CD14-positive monocyte (primary cell): ENCODE data around the gene SH3RF3. TPM values are rescaled to one million over a fixed set of nuclear protein-coding genes. Genes with fewer than 3 reads are reported as not detected.

Experiments used
- DNase-seq, 3 donors: peaks; one replicate each; pipeline ENCODE4 v3.0.0-alpha.2; 2011 to 2022
- H2AFZ ChIP-seq: 2 replicates; pipeline ENCODE4 v1.6.0; 2012; ENCODE audit warnings: mild to moderate bottlenecking, low read depth, low read length, inconsistent platforms; ENCODE audit not compliant: insufficient read depth, poor library complexity, severe bottlenecking
- H3K27ac ChIP-seq, 2 donors: 1 replicate in 1 of 2; 2 replicates in 1 of 2; pipeline ENCODE4 v1.5.1; 2012 to 2013; ENCODE audit warnings: low read length in 2 of 2, control low read depth in 1 of 2, inconsistent platforms in 1 of 2, low read depth in 1 of 2, mild to moderate bottlenecking in 1 of 2
- H3K27me3 ChIP-seq, 2 donors: one replicate each; pipeline versions ENCODE4 v1.6.0 to v1.6.1; 2011 to 2013; ENCODE audit warnings: low read length in 2 of 2; ENCODE audit not compliant: control insufficient read depth in 2 of 2, insufficient read depth in 2 of 2
- H3K36me3 ChIP-seq, 2 donors: replicated peaks in 1 of 2; 1 replicate in 1 of 2; 2 replicates in 1 of 2; pipeline versions ENCODE4 v1.5.1 to v1.6.1; 2012 to 2013; ENCODE audit warnings: low read length in 2 of 2, control low read depth in 1 of 2, inconsistent platforms in 1 of 2, mild to moderate bottlenecking in 1 of 2; ENCODE audit not compliant: insufficient read depth in 2 of 2, control insufficient read depth in 1 of 2
- H3K4me1 ChIP-seq, 2 donors: 1 replicate in 1 of 2; 2 replicates in 1 of 2; pipeline versions ENCODE4 v1.5.1 to v1.6.1; 2012 to 2013; ENCODE audit warnings: low read length in 2 of 2, control low read depth in 1 of 2, inconsistent platforms in 1 of 2, mild to moderate bottlenecking in 1 of 2, moderate library complexity in 1 of 2; ENCODE audit not compliant: insufficient read depth in 2 of 2, control insufficient read depth in 1 of 2
- H3K4me2 ChIP-seq: replicated peaks from 2 replicates; pipeline ENCODE3; 2012; ENCODE audit warnings: low read length, moderate library complexity, mild to moderate bottlenecking; ENCODE audit not compliant: poor library complexity, severe bottlenecking; ENCODE audit errors: extremely low read depth
- H3K4me3 ChIP-seq, 3 experiments: fragments of 200-600 bp in 1 of 3; sonication (generic) in 1 of 3; replicated peaks in 1 of 3; 1 replicate in 2 of 3; 2 replicates in 1 of 3; pipeline ENCODE4 v1.5.1; 2011 to 2013; ENCODE audit warnings: low read length in 3 of 3, mild to moderate bottlenecking in 3 of 3, control low read depth in 2 of 3, low read depth in 2 of 3, inconsistent platforms in 1 of 3, moderate library complexity in 1 of 3
- H3K79me2 ChIP-seq: 2 replicates; pipeline ENCODE4 v1.6.0; 2012; ENCODE audit warnings: mild to moderate bottlenecking, control low read depth, inconsistent platforms, low read length, moderate library complexity; ENCODE audit not compliant: insufficient read depth
- H3K9ac ChIP-seq: 2 replicates; pipeline ENCODE4 v1.6.0; 2017; ENCODE audit warnings: low read length, mild to moderate bottlenecking; ENCODE audit not compliant: insufficient read depth, poor library complexity, severe bottlenecking
- H3K9me3 ChIP-seq, 2 donors: replicated peaks in 1 of 2; 1 replicate in 1 of 2; 2 replicates in 1 of 2; pipeline versions ENCODE4 v1.5.1 to v1.6.1; 2012 to 2013; ENCODE audit warnings: low read length in 2 of 2, control low read depth in 1 of 2; ENCODE audit not compliant: control insufficient read depth in 1 of 2, insufficient read depth in 1 of 2
- H4K20me1 ChIP-seq: 2 replicates; pipeline ENCODE4 v1.6.0; 2012; ENCODE audit warnings: mild to moderate bottlenecking, low read length, control low read depth, moderate library complexity; ENCODE audit not compliant: insufficient read depth
- H3K27ac Mint-ChIP-seq, 7 donors: one replicate each; pipeline ENCODE4 v1.8.0; 2020; ENCODE audit warnings: mild to moderate bottlenecking in 7 of 7, mixed read lengths in 7 of 7, moderate library complexity in 6 of 7, inconsistent platforms in 2 of 7
- H3K27me3 Mint-ChIP-seq, 3 donors: one replicate each; pipeline ENCODE4 v1.8.0; 2021 to 2022; ENCODE audit warnings: low read depth in 3 of 3, mild to moderate bottlenecking in 3 of 3, mixed read lengths in 3 of 3, moderate library complexity in 3 of 3, inconsistent platforms in 1 of 3
- H3K36me3 Mint-ChIP-seq, 2 donors: one replicate each; pipeline ENCODE4 v1.8.0; 2020; ENCODE audit warnings: mixed read lengths in 2 of 2, inconsistent platforms in 1 of 2, mild to moderate bottlenecking in 1 of 2
- H3K4me1 Mint-ChIP-seq: one replicate; pipeline ENCODE4 v1.8.0; 2020; ENCODE audit warnings: mild to moderate bottlenecking, mixed read lengths
- H3K4me3 Mint-ChIP-seq, 2 donors: one replicate each; pipeline ENCODE4 v1.8.0; 2020; ENCODE audit warnings: mild to moderate bottlenecking in 2 of 2, mixed read lengths in 2 of 2, moderate library complexity in 1 of 2
- H3K9me3 Mint-ChIP-seq, 7 donors: one replicate each; pipeline ENCODE4 v1.8.0; 2020 to 2022; ENCODE audit warnings: mixed read lengths in 7 of 7, mild to moderate bottlenecking in 6 of 7, moderate library complexity in 6 of 7, inconsistent platforms in 2 of 7
- WGBS: methylation state at CpG from one replicate; pipeline ENCODE4 v1.1.5; 2013; ENCODE audit warnings: missing lambda C conversion rate; ENCODE audit not compliant: insufficient coverage; 5-methylcytosine and 5-hydroxymethylcytosine counted together
- intact Hi-C, 2 donors: fragments of 100-400 bp; cut with micrococcal nuclease; formaldehyde crosslinking; loops; one replicate each; pipeline versions ENCODE4 v1.15.0 to v1.15.1; 2023
- polyA plus RNA-seq, 3 donors: library from polyadenylated mRNA; depleted of rRNA in 1 of 3; unstranded in 2 of 3; stranded (reverse) in 1 of 3; fragments of 300-500 nt in 2 of 3; fragments of >200 nt in 1 of 3; fragmentation: Illumina TruSeq in 2 of 3; gene quantifications; 1 replicate in 2 of 3; 2 replicates in 1 of 3; pipeline ENCODE4 v1.2.3, GENCODE V29; 2012 to 2021
- TF ChIP-seq, protein P1 (sequence below): fragments of 200-600 bp; IDR thresholded peaks from one replicate; pipeline ENCODE4 v1.8.0; 2022; ENCODE audit warnings: antibody characterized with exemption, mild to moderate bottlenecking

SH3RF3 gene
- polyA plus RNA-seq, 3 donors, result 0.25 to 0.75 (median 0.34) TPM

- no peaks in the 10 kb centered on the region for H3K36me3 Mint-ChIP-seq
- DNase-seq, result no peak
- peaks cover 0 to 2% (median 0%) of the 10 kb centered on the region in 3 donors for H3K27me3 Mint-ChIP-seq
- H3K4me3 Mint-ChIP-seq, result no peak overlapping the region
- H3K4me1 Mint-ChIP-seq, result no peaks in the 10 kb centered on the region
- Histone ChIP-seq H3K9me3 (no peaks in the 10 kb centered on the region), H3K79me2 (no peaks in the 10 kb centered on the region), H3K9ac (no peak overlapping the region), H3K4me3 (no peak overlapping the region), H3K36me3 (no peaks in the 10 kb centered on the region), H3K4me1 (no peaks in the 10 kb centered on the region), H3K4me2 (no peak overlapping the region), H3K27ac (no peak overlapping the region), H4K20me1 (no peaks in the 10 kb centered on the region), H3K27me3 (no peaks in the 10 kb centered on the region), H2AFZ (no peak overlapping the region)
- no peaks in the 10 kb centered on the region for H3K9me3 Mint-ChIP-seq
- TF ChIP-seq, protein P1, sequence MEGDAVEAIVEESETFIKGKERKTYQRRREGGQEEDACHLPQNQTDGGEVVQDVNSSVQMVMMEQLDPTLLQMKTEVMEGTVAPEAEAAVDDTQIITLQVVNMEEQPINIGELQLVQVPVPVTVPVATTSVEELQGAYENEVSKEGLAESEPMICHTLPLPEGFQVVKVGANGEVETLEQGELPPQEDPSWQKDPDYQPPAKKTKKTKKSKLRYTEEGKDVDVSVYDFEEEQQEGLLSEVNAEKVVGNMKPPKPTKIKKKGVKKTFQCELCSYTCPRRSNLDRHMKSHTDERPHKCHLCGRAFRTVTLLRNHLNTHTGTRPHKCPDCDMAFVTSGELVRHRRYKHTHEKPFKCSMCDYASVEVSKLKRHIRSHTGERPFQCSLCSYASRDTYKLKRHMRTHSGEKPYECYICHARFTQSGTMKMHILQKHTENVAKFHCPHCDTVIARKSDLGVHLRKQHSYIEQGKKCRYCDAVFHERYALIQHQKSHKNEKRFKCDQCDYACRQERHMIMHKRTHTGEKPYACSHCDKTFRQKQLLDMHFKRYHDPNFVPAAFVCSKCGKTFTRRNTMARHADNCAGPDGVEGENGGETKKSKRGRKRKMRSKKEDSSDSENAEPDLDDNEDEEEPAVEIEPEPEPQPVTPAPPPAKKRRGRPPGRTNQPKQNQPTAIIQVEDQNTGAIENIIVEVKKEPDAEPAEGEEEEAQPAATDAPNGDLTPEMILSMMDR, result no peak
- peak overlapping the region in 1 of 7 donors; percentile 15 for H3K27ac Mint-ChIP-seq
- 96% methylated on average over 8 of the region's 9 CpGs for whole genome bisulfite sequencing
- intact Hi-C loops, result no loop called here
Measured at GRCh38 chr2:109382226-109382895, 253.4 kb downstream of the SH3RF3 start.

DNA sequence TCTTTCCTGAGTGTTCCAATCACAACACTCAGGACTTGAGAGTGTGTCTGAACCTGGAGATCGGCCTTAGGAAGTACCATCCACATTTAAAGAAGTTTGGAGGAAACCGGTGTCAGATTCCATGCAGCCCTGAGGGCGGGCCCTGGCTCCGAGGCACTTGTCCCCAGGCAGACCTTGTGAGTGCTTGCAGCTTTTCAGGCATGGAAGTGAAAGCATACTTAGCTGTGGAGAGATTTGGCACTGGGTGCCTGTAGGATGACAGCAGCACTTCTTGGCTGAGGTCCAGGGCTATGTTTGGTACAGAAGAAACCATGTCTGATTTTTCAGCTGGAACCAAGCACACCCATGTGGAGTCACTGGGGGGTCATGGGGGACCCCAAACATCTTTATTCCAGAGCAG lies 253.9 kb downstream of the SH3RF3 start:
- Mint-ChIP-seq H3K36me3 (no peaks in the 10 kb centered on the region), H3K4me3 (no peak overlapping the region), H3K4me1 (no peaks in the 10 kb centered on the region), H3K27ac (no peak overlapping the region), H3K27me3 (peaks cover 0 to 2% (median 0%) of the 10 kb centered on the region in 3 donors), H3K9me3 (no peaks in the 10 kb centered on the region)
- Histone ChIP-seq H3K4me3 (no peak overlapping the region), H3K79me2 (no peaks in the 10 kb centered on the region), H3K27me3 (no peaks in the 10 kb centered on the region), H3K9ac (no peak overlapping the region), H3K36me3 (no peaks in the 10 kb centered on the region), H4K20me1 (no peaks in the 10 kb centered on the region), H2AFZ (no peak overlapping the region), H3K4me2 (no peak overlapping the region), H3K4me1 (no peaks in the 10 kb centered on the region), H3K9me3 (no peaks in the 10 kb centered on the region), H3K27ac (no peak overlapping the region)
- WGBS, result 71% methylated on average over 3 of the region's 4 CpGs
- intact Hi-C loops, result no loop called here
- no peak for DNase-seq
- TF ChIP-seq, protein P1, result no peak
